MM.1S (cell line): Measurements from ENCODE around the gene CGN.

Experiments used
- DNase-seq: peaks from one replicate; pipeline ENCODE4 v3.0.0-alpha.2; 2015
- H2AFZ ChIP-seq: fragments of 300-600 bp; sonication (generic); 2 replicates; pipeline ENCODE4 v1.6.0; 2016; ENCODE audit warnings: antibody characterized with exemption, low read length
- H3F3A ChIP-seq: fragments of 300-600 bp; sonication (generic); 2 replicates; pipeline ENCODE4 v1.6.1; 2016; ENCODE audit warnings: mild to moderate bottlenecking, antibody characterized with exemption, low read length, moderate library complexity, mixed read lengths; ENCODE audit not compliant: insufficient read depth
- H3K27ac ChIP-seq: fragments of 300-600 bp; sonication (generic); 2 replicates; pipeline ENCODE4 v1.5.1; 2016; ENCODE audit warnings: mild to moderate bottlenecking, low read length
- H3K27me3 ChIP-seq: fragments of 300-600 bp; sonication (generic); replicated peaks from 2 replicates; pipeline ENCODE4 v1.6.0; 2016; ENCODE audit warnings: low read length; ENCODE audit not compliant: insufficient read depth
- H3K36me3 ChIP-seq: fragments of 300-600 bp; sonication (generic); replicated peaks from 2 replicates; pipeline ENCODE4 v1.6.1; 2016; ENCODE audit warnings: mild to moderate bottlenecking, low read length, mixed read lengths; ENCODE audit not compliant: insufficient read depth
- H3K4me1 ChIP-seq: fragments of 300-600 bp; sonication (generic); 2 replicates; pipeline ENCODE4 v1.6.1; 2016; ENCODE audit warnings: low read length, mixed read lengths
- H3K4me2 ChIP-seq: fragments of 300-600 bp; sonication (generic); 2 replicates; pipeline ENCODE4 v1.6.0; 2016; ENCODE audit warnings: low read depth, low read length
- H3K4me3 ChIP-seq: fragments of 300-600 bp; sonication (generic); 2 replicates; pipeline ENCODE4 v1.5.1; 2016; ENCODE audit warnings: low read length, mixed read lengths
- H3K79me2 ChIP-seq: fragments of 300-600 bp; sonication (generic); 2 replicates; pipeline ENCODE4 v1.6.1; 2016; ENCODE audit warnings: mixed run types, low read length, mixed read lengths
- H3K9ac ChIP-seq: fragments of 300-600 bp; sonication (generic); 2 replicates; pipeline ENCODE4 v1.6.1; 2016; ENCODE audit warnings: low read length, mixed read lengths
- H3K9me2 ChIP-seq: fragments of 300-600 bp; sonication (generic); replicated peaks from 2 replicates; pipeline ENCODE4 v1.6.1; 2016; ENCODE audit warnings: mild to moderate bottlenecking, low read length, mixed read lengths; ENCODE audit not compliant: insufficient read depth
- H3K9me3 ChIP-seq: fragments of 300-600 bp; sonication (generic); replicated peaks from 2 replicates; pipeline ENCODE4 v1.6.1; 2016; ENCODE audit warnings: mild to moderate bottlenecking, low read length, mixed read lengths; ENCODE audit not compliant: insufficient read depth
- H4K20me1 ChIP-seq: fragments of 300-600 bp; sonication (generic); 2 replicates; pipeline ENCODE4 v1.6.1; 2016; ENCODE audit warnings: mild to moderate bottlenecking, low read length, moderate library complexity, mixed read lengths; ENCODE audit not compliant: insufficient read depth
- CTCF ChIP-seq: fragments of 300-600 bp; sonication (generic); IDR thresholded peaks from 2 replicates; pipeline ENCODE4 v1.5.1; 2016; ENCODE audit warnings: antibody characterized with exemption, low read length, mixed read lengths
- EZH2 ChIP-seq: fragments of 300-600 bp; sonication (generic); optimal IDR thresholded peaks from 2 replicates; pipeline ENCODE3; 2017; ENCODE audit warnings: low read depth, mild to moderate bottlenecking, antibody characterized with exemption, low read length, mixed read lengths
- EZH2phosphoT487 ChIP-seq: fragments of 300-600 bp; sonication (generic); IDR thresholded peaks from 2 replicates; pipeline ENCODE4 v1.6.1; 2018; ENCODE audit warnings: antibody characterized with exemption, low read length

The CGN gene

GRCh38 chr1:151536499-151536898, 25.3 kb downstream of the CGN start:
- H3K79me2 ChIP-seq = peaks cover 11% of the 10 kb centered on the region
- H3K9me3 ChIP-seq = no peaks in the 10 kb centered on the region
- H3K27ac ChIP-seq = no peak overlapping the region
- H3K4me2 ChIP-seq = no peak overlapping the region
- TF ChIP-seq EZH2phosphoT487 (no peak), CTCF (no peak), EZH2 (no peak)
- H4K20me1 ChIP-seq = no peaks in the 10 kb centered on the region
- no peak overlapping the region for H2AFZ ChIP-seq
- no peaks in the 10 kb centered on the region for H3K27me3 ChIP-seq
- H3K4me3 ChIP-seq = no peak overlapping the region
- peaks cover 13% of the 10 kb centered on the region for H3K4me1 ChIP-seq
- no peak for DNase-seq
- H3K9me2 ChIP-seq = no peaks in the 10 kb centered on the region
- H3K9ac ChIP-seq = no peak overlapping the region
- H3K36me3 ChIP-seq = no peaks in the 10 kb centered on the region
- H3F3A ChIP-seq = peaks cover 15% of the 10 kb centered on the region

- H3K9me3 ChIP-seq = no peaks in the 10 kb centered on the region
- H3K27ac ChIP-seq = no peak overlapping the region
- H4K20me1 ChIP-seq = no peaks in the 10 kb centered on the region
- no peaks in the 10 kb centered on the region for H3K9me2 ChIP-seq
- no peak overlapping the region for H3K4me2 ChIP-seq
- TF ChIP-seq EZH2 = no peak
- no peak for TF ChIP-seq EZH2phosphoT487
- TF ChIP-seq CTCF = no peak
- H3K79me2 ChIP-seq = peaks cover 18% of the 10 kb centered on the region
- no peaks in the 10 kb centered on the region for H3K27me3 ChIP-seq
- no peak overlapping the region for H2AFZ ChIP-seq
- H3K4me1 ChIP-seq = peaks cover 14% of the 10 kb centered on the region
- H3K4me3 ChIP-seq = no peak overlapping the region
- H3K36me3 ChIP-seq = no peaks in the 10 kb centered on the region
- DNase-seq = no peak
- H3F3A ChIP-seq = peaks cover 15% of the 10 kb centered on the region
- H3K9ac ChIP-seq = no peak overlapping the region
Observed at GRCh38 chr1:151537112-151537511, 25.9 kb downstream of the CGN start.

- DNase-seq = peak; percentile 94
- Histone ChIP-seq H3K27me3 (no peaks in the 10 kb centered on the region), H3K9me3 (no peaks in the 10 kb centered on the region), H3K36me3 (no peaks in the 10 kb centered on the region), H3F3A (peaks cover 15% of the 10 kb centered on the region), H3K4me3 (peak overlapping the region; percentile 82), H3K79me2 (peaks cover 30% of the 10 kb centered on the region), H3K9ac (peak overlapping the region; percentile 73), H2AFZ (peak overlapping the region; percentile 76), H3K9me2 (no peaks in the 10 kb centered on the region), H3K4me1 (peaks cover 14% of the 10 kb centered on the region), H3K27ac (peak overlapping the region; percentile 82), H3K4me2 (peak overlapping the region; percentile 80), H4K20me1 (no peaks in the 10 kb centered on the region)
- TF ChIP-seq CTCF (no peak), EZH2phosphoT487 (no peak), EZH2 (no peak)
Observed at GRCh38 chr1:151539321-151540020, 28.3 kb downstream of the CGN start.
